Calu3 (cell line): Measurements from ENCODE around the gene GRK4. TPM values are rescaled to one million over a fixed set of nuclear protein-coding genes. Genes with fewer than 3 reads are reported as not detected.

ENCODE experiments used
- BruUV-seq: library from RNA; stranded (reverse); fragments of 400-500 nt; replicated peaks from 2 replicates; lab custom pipeline; 2021; lab: Mats Ljungman, UMichigan
- CTCF ChIA-PET: fragments of 300-600 bp; sonication (Branson Sonifier 250); formaldehyde crosslinking; loops from one replicate; lab custom pipeline; 2022; ENCODE audit warnings: antibody characterized with exemption; lab: Charles Lee
- DNase-seq: peaks from one replicate; pipeline ENCODE4 v3.0.0; 2022
- H3K27ac Mint-ChIP-seq: one replicate; pipeline ENCODE4 v1.8.0; 2022; ENCODE audit warnings: mixed read lengths; ENCODE audit not compliant: unreplicated experiment
- H3K27me3 Mint-ChIP-seq: one replicate; pipeline ENCODE4 v1.8.0; 2022; ENCODE audit warnings: mixed read lengths; ENCODE audit not compliant: unreplicated experiment
- H3K36me3 Mint-ChIP-seq: one replicate; pipeline ENCODE4 v1.8.0; 2022; ENCODE audit warnings: mild to moderate bottlenecking, moderate library complexity, mixed read lengths; ENCODE audit not compliant: insufficient read depth, unreplicated experiment
- H3K4me1 Mint-ChIP-seq: one replicate; pipeline ENCODE4 v1.8.0; 2022; ENCODE audit warnings: mild to moderate bottlenecking, low read depth, mixed read lengths; ENCODE audit not compliant: unreplicated experiment
- H3K4me3 Mint-ChIP-seq: one replicate; pipeline ENCODE4 v1.8.0; 2022; ENCODE audit warnings: mild to moderate bottlenecking, low read depth, moderate library complexity, mixed read lengths; ENCODE audit not compliant: unreplicated experiment
- H3K9me3 Mint-ChIP-seq: one replicate; pipeline ENCODE4 v1.8.0; 2022; ENCODE audit warnings: low read depth, mixed read lengths; ENCODE audit not compliant: unreplicated experiment
- intact Hi-C: fragments of 100-400 bp; cut with micrococcal nuclease; formaldehyde crosslinking; loops from one replicate; pipeline ENCODE4 v1.10.0; 2022; ENCODE audit not compliant: unreplicated experiment
- total RNA-seq: library from RNA; stranded (reverse); gene quantifications from 2 replicates; pipeline ENCODE4 v1.2.3, GENCODE V29; 2022
- TF ChIP-seq, protein P1 (sequence below): fragments of 200-600 bp; IDR thresholded peaks from one replicate; pipeline ENCODE4 v1.8.0; 2022; ENCODE audit warnings: antibody characterized with exemption; ENCODE audit not compliant: unreplicated experiment

Gene GRK4
- total RNA-seq, 1 experiment from 2014 or later: 0.80 TPM

DNA sequence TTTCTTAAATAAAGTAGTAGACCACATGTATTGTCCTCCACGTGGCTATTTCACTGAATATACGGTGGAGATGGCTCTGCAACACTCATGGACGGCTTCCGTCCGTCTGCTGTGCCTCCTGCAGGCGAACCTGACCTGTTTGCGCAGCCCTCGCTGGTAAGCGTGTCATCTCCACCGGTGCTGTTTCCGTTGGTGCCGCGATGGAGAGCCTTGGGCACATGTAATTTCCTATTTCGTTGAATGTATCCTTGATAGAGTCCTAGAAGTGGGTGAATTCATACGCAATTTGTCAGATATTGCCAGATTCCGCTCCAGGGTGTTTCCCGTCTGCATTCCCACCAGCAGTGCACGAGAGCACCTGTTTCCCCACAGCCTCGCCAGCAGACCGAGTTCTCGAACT lies 62.5 kb downstream of the GRK4 start:
- CTCF ChIA-PET: no interaction called here
- H3K4me3 Mint-ChIP-seq: no peak overlapping the region
- peaks cover 2% of the 10 kb centered on the region for H3K9me3 Mint-ChIP-seq
- TF ChIP-seq, protein P1, sequence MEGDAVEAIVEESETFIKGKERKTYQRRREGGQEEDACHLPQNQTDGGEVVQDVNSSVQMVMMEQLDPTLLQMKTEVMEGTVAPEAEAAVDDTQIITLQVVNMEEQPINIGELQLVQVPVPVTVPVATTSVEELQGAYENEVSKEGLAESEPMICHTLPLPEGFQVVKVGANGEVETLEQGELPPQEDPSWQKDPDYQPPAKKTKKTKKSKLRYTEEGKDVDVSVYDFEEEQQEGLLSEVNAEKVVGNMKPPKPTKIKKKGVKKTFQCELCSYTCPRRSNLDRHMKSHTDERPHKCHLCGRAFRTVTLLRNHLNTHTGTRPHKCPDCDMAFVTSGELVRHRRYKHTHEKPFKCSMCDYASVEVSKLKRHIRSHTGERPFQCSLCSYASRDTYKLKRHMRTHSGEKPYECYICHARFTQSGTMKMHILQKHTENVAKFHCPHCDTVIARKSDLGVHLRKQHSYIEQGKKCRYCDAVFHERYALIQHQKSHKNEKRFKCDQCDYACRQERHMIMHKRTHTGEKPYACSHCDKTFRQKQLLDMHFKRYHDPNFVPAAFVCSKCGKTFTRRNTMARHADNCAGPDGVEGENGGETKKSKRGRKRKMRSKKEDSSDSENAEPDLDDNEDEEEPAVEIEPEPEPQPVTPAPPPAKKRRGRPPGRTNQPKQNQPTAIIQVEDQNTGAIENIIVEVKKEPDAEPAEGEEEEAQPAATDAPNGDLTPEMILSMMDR: no peak
- BruUV-seq: no TSS peak
- intact Hi-C loops: no loop called here
- H3K27me3 Mint-ChIP-seq: peaks cover 35% of the 10 kb centered on the region
- no peaks in the 10 kb centered on the region for H3K36me3 Mint-ChIP-seq
- DNase-seq: no peak
- no peak overlapping the region for H3K27ac Mint-ChIP-seq
- peaks cover 6% of the 10 kb centered on the region for H3K4me1 Mint-ChIP-seq

DNA sequence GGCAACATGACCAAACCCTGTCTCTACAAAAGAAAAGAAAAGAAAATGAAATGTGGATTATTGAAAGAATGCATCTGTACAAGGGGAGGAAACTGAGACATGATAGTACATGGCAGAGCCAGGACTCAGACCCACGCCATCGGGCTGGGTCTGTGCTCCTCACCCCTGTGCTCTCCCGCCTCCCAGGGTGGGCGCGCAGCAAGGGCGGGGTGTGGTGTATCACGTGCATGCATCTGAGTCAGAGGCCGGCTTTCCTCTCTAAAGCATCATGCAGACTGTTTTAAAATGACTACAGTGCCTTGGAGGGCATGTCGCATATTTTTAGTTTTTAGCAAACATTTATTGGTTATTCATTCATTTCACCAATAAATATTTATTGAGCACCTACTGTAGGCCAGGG lies 63.2 kb downstream of the GRK4 start:
- no peak for DNase-seq
- TF ChIP-seq, protein P1: no peak
- peaks cover 2% of the 10 kb centered on the region for H3K9me3 Mint-ChIP-seq
- H3K4me3 Mint-ChIP-seq: no peak overlapping the region
- H3K27me3 Mint-ChIP-seq: peaks cover 42% of the 10 kb centered on the region
- H3K4me1 Mint-ChIP-seq: peaks cover 12% of the 10 kb centered on the region
- no peak overlapping the region for H3K27ac Mint-ChIP-seq
- no peaks in the 10 kb centered on the region for H3K36me3 Mint-ChIP-seq
- intact Hi-C loops: no loop called here
- CTCF ChIA-PET: no interaction called here
- no TSS peak for BruUV-seq

DNA sequence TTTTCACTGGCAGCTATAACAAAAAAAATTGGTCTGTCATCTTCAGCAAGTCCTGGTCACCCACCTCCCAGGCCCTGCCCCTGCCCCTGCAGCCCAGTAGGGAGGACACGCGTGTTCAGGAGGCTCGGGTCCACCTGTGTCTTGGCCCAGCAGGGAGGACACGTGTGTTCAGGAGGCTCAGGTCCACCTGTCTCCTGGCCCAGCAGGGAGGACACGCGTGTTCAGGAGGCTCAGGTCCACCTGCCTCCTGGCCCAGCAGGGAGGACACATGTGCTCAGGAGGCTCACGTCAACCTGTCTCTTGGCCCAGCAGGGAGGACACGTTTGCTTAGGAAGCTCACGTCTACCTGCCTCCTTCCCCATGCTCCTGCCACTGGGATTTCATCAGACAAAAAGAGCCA lies 66.1 kb downstream of the GRK4 start:
- peaks cover 17% of the 10 kb centered on the region for H3K4me1 Mint-ChIP-seq
- H3K36me3 Mint-ChIP-seq: no peaks in the 10 kb centered on the region
- no peak for DNase-seq
- no peaks in the 10 kb centered on the region for H3K9me3 Mint-ChIP-seq
- H3K27me3 Mint-ChIP-seq: peaks cover 21% of the 10 kb centered on the region
- BruUV-seq: no TSS peak
- TF ChIP-seq, protein P1: no peak
- intact Hi-C loops: no loop called here
- CTCF ChIA-PET: interaction anchor here (0.8 kb wide), 1 partner anchor 695 kb away, joined by 3 read pairs; no protein-coding TSS in a partner anchor
- H3K4me3 Mint-ChIP-seq: no peak overlapping the region
- H3K27ac Mint-ChIP-seq: no peak overlapping the region

DNA sequence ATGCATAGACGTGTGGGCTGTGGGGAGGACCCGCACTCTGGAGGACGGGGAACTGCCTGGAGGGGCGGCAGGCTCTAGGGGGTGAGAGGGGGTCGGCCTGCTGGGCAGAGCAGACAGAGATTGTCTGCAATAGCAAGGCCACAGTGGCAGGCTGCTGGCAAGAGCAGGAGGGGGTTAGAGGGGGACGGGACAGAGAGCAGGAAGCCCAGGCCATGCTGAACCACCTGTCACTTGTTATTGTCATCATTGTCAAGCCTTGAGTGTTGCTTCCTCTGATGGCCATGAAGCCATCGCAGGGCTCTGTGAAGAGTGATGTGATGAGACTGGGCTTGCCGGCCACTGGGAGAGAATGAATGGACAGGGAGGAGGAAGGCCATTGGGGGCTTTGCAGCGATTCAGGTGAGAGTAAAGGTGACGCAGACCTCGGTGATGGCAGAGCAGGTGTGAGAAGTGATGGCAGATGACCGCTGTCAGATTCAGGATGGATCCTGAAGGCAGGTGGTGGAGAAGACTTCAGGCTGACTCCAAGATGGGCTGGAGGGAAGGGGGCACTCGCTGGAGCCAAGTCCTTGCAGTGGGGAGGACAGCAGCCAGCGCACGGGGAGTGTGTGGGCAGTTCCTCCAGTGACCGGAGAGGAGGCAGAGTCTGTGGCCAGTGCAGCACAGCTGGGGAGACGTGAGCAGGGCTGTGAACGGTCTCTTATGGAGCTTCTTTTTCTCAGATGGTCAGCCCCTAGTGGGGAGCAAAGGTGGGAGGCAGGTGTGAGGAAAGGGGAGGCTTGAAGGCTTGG lies 67.4 kb downstream of the GRK4 start:
- TF ChIP-seq, protein P1: no peak
- Mint-ChIP-seq H3K4me3 (no peak overlapping the region), H3K36me3 (no peaks in the 10 kb centered on the region), H3K9me3 (no peaks in the 10 kb centered on the region), H3K27ac (peak overlapping the region; percentile 19), H3K27me3 (peaks cover 25% of the 10 kb centered on the region), H3K4me1 (peaks cover 17% of the 10 kb centered on the region)
- intact Hi-C loops: no loop called here
- no peak for DNase-seq
- no TSS peak for BruUV-seq
- CTCF ChIA-PET: interaction anchor here (1.7 kb wide), 1 partner anchor 21 kb away, joined by 7 read pairs; no protein-coding TSS in a partner anchor
